A549 treated with GW870086 at 1 μM for 4 hours (cell line): ENCODE measurements around the gene DIP2A. TPM values are rescaled to one million over a fixed set of nuclear protein-coding genes. Genes with fewer than 3 reads are reported as not detected.

ENCODE experiments used
- total RNA-seq: library from RNA; stranded (reverse); fragments of 200-300 nt; extraction: Qiagen RNA extraction; gene quantifications from 5 replicates; pipeline ENCODE4 v1.2.3, GENCODE V29; 2022; ENCODE audit warnings: low read depth

DIP2A gene
- total RNA-seq: 9.5 to 13.2 TPM (median 11.5 TPM) in 5 replicates

GRCh38 chr21:46458315-46459023 is at the start of gene DIP2A:
Gene DIP2A (plus strand): TSS chr21:46458891. CDS start chr21:46459132, 241 bp downstream.

GRCh38 chr21:46604975-46605766 is 146.5 kb downstream of the DIP2A start, which contains the start of gene S100B:
Gene S100B (minus strand): TSS chr21:46605082. CDS start chr21:46602415, 2,667 bp downstream.

Other genes with a start within 250 kb of the DIP2A start
- 11.1 to 15.6 TPM (median 14.3 TPM) in 5 replicates for gene LSS, start 230.1 kb upstream of the DIP2A start, total RNA-seq
- gene MCM3AP, start 173.3 kb upstream of the DIP2A start, total RNA-seq: 32.9 to 41.8 TPM (median 39.2 TPM) in 5 replicates
- 26.1 to 30.1 TPM (median 27.1 TPM) in 5 replicates for gene YBEY, start 172.5 kb upstream of the DIP2A start, total RNA-seq
- gene C21orf58, start 135.0 kb upstream of the DIP2A start, total RNA-seq: 3.5 to 4.6 TPM (median 4.2 TPM) in 5 replicates
- 12.3 to 13.8 TPM (median 13.1 TPM) in 5 replicates for gene PCNT, start 134.7 kb upstream of the DIP2A start, total RNA-seq
- gene S100B, start 146.2 kb downstream of the DIP2A start, total RNA-seq: not detected in 5 replicates
- gene PRMT2, start 176.8 kb downstream of the DIP2A start, total RNA-seq: 47.8 to 54.2 TPM (median 50.3 TPM) in 5 replicates